SK-N-MC (cell line): ENCODE measurements around the gene TTLL13.
"Not testable (repeated sequence)": the region's sequence is repeated elsewhere in the genome, so short reads cannot be mapped to it uniquely, and the experiment has no call there.

Experiments
- DNase-seq: peaks from one replicate; pipeline ENCODE4 v3.0.0-alpha.2; 2011; ENCODE audit warnings: low read depth, low spot score
- H3K27ac ChIP-seq: fragments of 200-600 bp; sonication (generic); 2 replicates; pipeline ENCODE4 v1.5.1; 2016; ENCODE audit warnings: mixed run types
- H3K36me3 ChIP-seq: fragments of 200-600 bp; sonication (generic); 2 replicates; pipeline ENCODE4 v1.6.1; 2017; ENCODE audit warnings: antibody characterized with exemption, low read length, mixed read lengths; ENCODE audit not compliant: insufficient read depth
- H3K4me3 ChIP-seq: fragments of 200-600 bp; sonication (generic); 2 replicates; pipeline ENCODE4 v1.5.1; 2016
- H3K9ac ChIP-seq: fragments of 200-600 bp; sonication (generic); 2 replicates; pipeline ENCODE4 v1.8.0; 2017; ENCODE audit warnings: mixed run types, mixed read lengths; ENCODE audit not compliant: insufficient read length
- H3K9me3 ChIP-seq: fragments of 200-600 bp; sonication (generic); 2 replicates; pipeline ENCODE4 v1.6.1; 2017; ENCODE audit warnings: low read depth, mild to moderate bottlenecking, antibody characterized with exemption, low read length, moderate library complexity, mixed read lengths
- EZH2 ChIP-seq: fragments of 200-600 bp; sonication (generic); IDR thresholded peaks from one replicate; pipeline ENCODE4 v1.6.1; 2017; ENCODE audit warnings: antibody characterized with exemption
- FOXP2 ChIP-seq: optimal IDR thresholded peaks from 2 replicates; pipeline ENCODE3; 2011; ENCODE audit warnings: mild to moderate bottlenecking, moderate library complexity; ENCODE audit not compliant: insufficient read depth; ENCODE audit errors: extremely low read length, control extremely low read depth
- POLR2AphosphoS5 ChIP-seq: IDR thresholded peaks from 2 replicates; pipeline ENCODE4 v1.6.1; 2012; ENCODE audit warnings: mild to moderate bottlenecking, low read depth, low read length, borderline replicate concordance

TTLL13 gene

DNA sequence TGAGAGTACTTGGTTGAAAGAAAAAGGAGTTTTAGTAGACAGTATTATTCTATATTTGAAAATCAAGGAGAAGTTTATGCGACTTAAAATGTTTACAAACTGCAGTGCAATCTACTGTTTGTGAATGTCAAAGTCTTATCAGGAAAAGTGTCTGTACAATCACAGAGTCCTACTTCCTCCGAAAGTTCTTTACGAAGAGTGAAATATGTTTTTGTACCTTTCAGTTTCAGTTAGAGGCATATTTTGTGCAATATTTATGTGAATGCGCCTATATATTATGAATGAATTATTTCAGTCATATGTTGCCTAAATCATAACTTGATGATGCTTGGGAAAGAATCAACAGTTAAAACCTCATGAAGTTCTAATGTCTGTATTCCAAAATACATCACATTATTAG, 47.7 kb downstream of the TTLL13 start:
- DNase-seq: no peak
- no peak overlapping the region for H3K4me3 ChIP-seq
- no peaks in the 10 kb centered on the region for H3K36me3 ChIP-seq
- no peak for TF ChIP-seq FOXP2
- no peak for TF ChIP-seq POLR2AphosphoS5
- TF ChIP-seq EZH2: no peak
- H3K9me3 ChIP-seq: no peaks in the 10 kb centered on the region; the same call in 1 of the 2 replicates
- H3K27ac ChIP-seq: no peak overlapping the region
- no peak overlapping the region for H3K9ac ChIP-seq

GRCh38 chr15:90300541-90300940, 51.2 kb downstream of the TTLL13 start:
- Histone ChIP-seq H3K36me3 (no peaks in the 10 kb centered on the region), H3K27ac (0 out of 2 replicates have a peak overlapping the region, but pooled peaks have one; percentile 19), H3K9ac (no peak overlapping the region), H3K4me3 (no peak overlapping the region), H3K9me3 (no peaks in the 10 kb centered on the region; the same call in 1 of the 2 replicates)
- TF ChIP-seq FOXP2 (no peak), POLR2AphosphoS5 (no peak), EZH2 (no peak)
- no peak for DNase-seq

DNA sequence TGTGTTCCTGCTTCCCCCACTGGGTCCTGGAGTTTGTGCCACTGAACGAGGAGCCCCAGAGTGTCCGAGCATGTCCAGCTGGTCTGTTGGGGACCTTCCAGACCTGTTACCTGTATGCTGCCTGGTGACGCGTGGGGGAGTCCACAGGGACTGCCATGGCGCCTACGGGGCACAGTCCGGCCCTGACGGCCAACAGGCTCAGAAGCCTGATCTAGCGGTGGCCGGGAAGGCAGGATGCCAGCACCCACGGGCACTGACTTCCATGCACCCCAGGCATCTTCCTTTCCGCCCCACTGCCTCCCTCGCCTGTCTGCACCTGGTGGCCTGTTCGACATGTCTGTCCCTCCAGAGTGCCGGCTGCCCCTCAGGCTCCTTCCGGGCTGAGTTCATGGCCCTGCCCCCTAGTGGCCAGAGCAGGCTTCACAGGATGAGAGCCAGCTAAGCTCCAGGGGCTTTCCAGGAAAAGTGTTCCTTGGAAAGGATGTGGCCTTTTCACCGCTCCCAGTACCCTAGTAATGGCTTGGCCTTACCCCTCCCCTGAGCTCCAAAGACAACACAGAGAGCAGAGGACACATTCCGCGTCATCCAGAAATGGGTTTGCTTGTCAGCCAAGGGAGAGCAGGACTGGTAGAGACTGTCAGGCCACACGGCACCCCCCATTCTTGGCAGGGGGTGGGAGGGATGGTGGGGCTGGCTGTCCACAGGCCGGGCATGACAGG, 51.8 kb downstream of the TTLL13 start:
- no peaks in the 10 kb centered on the region for H3K36me3 ChIP-seq
- H3K9me3 ChIP-seq: no peaks in the 10 kb centered on the region; the same call in 1 of the 2 replicates
- DNase-seq: no peak
- H3K9ac ChIP-seq: no peak overlapping the region
- TF ChIP-seq POLR2AphosphoS5 (no peak), EZH2 (no peak), FOXP2 (no peak)
- no peak overlapping the region for H3K4me3 ChIP-seq
- no peak overlapping the region for H3K27ac ChIP-seq

- H3K9ac ChIP-seq: no peak overlapping the region
- TF ChIP-seq FOXP2: no peak
- no peak for TF ChIP-seq EZH2
- no peak for TF ChIP-seq POLR2AphosphoS5
These were observed 52.4 kb downstream of the TTLL13 start for GRCh38 chr15:90301707-90302300.

GRCh38 chr15:90305355-90305754, 56.0 kb downstream of the TTLL13 start:
- H3K27ac ChIP-seq, DNase-seq, H3K9ac ChIP-seq, H3K9me3 ChIP-seq, H3K36me3 ChIP-seq, H3K4me3 ChIP-seq: not testable (repeated sequence)

More at GRCh38 chr15:90301707-90302300, 52.4 kb downstream of the TTLL13 start:
- H3K9me3 ChIP-seq: no peaks in the 10 kb centered on the region; the same call in 1 of the 2 replicates
- no peak for DNase-seq
- no peaks in the 10 kb centered on the region for H3K36me3 ChIP-seq
- no peak overlapping the region for H3K4me3 ChIP-seq
- H3K27ac ChIP-seq: no peak overlapping the region

DNA sequence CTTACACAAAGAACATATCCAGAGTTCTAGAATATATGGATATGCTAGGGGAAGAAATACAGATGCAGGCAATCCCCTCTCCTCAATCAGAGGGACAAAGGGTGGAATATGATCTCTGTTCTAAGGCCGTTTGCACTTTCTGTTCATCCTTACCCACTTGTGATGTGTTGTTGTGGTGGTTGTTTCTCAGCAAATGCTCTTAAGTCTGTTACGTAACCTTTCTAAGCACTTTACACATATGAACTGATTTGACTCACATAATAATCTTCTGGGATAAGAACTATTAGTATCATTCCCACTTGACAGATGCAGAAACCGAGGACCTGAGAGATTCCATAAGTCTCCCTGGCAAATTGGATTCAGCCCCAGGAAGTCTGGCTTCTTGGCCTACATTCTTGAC, 56.6 kb downstream of the TTLL13 start:
- Histone ChIP-seq H3K9ac (no peak overlapping the region), H3K27ac (no peak overlapping the region), H3K9me3 (no peaks in the 10 kb centered on the region), H3K36me3 (no peaks in the 10 kb centered on the region), H3K4me3 (no peak overlapping the region)
- DNase-seq: no peak
- no peak for TF ChIP-seq POLR2AphosphoS5

- no peak for DNase-seq
- Histone ChIP-seq H3K9ac (no peak overlapping the region), H3K4me3 (0 out of 2 replicates have a peak overlapping the region, but pooled peaks have one; percentile 10), H3K27ac (no peak overlapping the region), H3K9me3 (no peaks in the 10 kb centered on the region), H3K36me3 (no peaks in the 10 kb centered on the region)
- TF ChIP-seq FOXP2: no peak
- no peak for TF ChIP-seq POLR2AphosphoS5
- TF ChIP-seq EZH2: no peak
These were observed 57.2 kb downstream of the TTLL13 start for GRCh38 chr15:90306560-90306959.

DNA sequence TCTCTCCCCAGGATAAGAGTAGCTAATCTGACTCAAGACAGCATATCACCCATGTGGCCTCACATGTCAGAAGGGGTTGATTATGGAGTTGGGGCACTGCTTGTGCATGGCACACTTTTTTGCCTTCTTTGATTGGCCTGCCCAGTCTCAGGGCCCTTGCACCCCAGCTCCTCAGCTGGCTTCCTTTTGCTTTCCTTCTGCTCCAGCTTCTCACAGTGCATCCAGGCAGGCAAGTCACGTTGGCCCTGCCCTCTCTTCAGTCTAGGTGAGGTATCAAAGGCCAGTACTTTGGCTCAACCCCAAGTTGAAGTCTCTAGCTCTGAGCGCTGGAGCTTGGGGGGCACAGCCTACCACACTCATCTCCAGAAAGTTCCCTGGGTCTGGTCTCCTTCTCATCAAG, 58.3 kb downstream of the TTLL13 start:
- no peak for TF ChIP-seq POLR2AphosphoS5
- no peak for TF ChIP-seq FOXP2
- TF ChIP-seq EZH2: no peak
- no peaks in the 10 kb centered on the region for H3K36me3 ChIP-seq
- DNase-seq: no peak
- H3K27ac ChIP-seq: no peak overlapping the region
- no peak overlapping the region for H3K9ac ChIP-seq
- no peaks in the 10 kb centered on the region for H3K9me3 ChIP-seq
- no peak overlapping the region for H3K4me3 ChIP-seq

DNA sequence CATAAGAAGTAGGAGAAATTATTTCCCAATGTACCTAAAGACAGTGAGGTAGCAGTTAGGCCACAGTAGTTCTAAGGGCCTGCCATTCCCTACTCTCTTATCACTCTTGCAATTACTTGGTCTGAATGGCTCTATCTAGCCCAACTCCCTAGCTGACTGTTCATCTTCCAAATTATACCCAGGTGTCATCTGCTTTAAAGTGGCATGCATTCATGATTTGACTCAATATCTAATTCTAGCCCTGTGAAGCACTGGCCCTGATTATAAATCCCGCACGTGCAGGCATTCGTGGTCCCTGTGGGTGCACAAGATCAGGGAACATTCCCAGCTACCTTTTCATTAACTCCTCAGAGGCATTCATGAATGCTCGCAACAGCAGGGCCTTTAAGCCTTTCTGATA, 59.7 kb downstream of the TTLL13 start:
- Histone ChIP-seq H3K36me3 (no peaks in the 10 kb centered on the region), H3K9ac (no peak overlapping the region), H3K9me3 (no peaks in the 10 kb centered on the region), H3K27ac (no peak overlapping the region), H3K4me3 (no peak overlapping the region)
- DNase-seq: no peak
- TF ChIP-seq POLR2AphosphoS5: no peak
- TF ChIP-seq EZH2: no peak
- no peak for TF ChIP-seq FOXP2
